Type B pancreatic cell (in vitro differentiated cells): ENCODE data around the gene PCNT. TPM values are rescaled to one million over a fixed set of nuclear protein-coding genes. Genes with fewer than 3 reads are reported as not detected.
"Not testable (repeated sequence)": the region's sequence is repeated elsewhere in the genome, so short reads cannot be mapped to it uniquely, and the experiment has no call there.

Experiments used
- DNase-seq: peaks from one replicate; pipeline ENCODE4 v3.0.0; 2021; ENCODE audit warnings: mixed read lengths; ENCODE audit not compliant: unreplicated experiment; ENCODE audit errors: extremely low spot score
- H3K27ac Mint-ChIP-seq: 2 replicates; pipeline ENCODE4 v1.8.0; 2021; ENCODE audit warnings: mild to moderate bottlenecking, mixed read lengths
- H3K27me3 Mint-ChIP-seq: 2 replicates; pipeline ENCODE4 v1.8.0; 2021; ENCODE audit warnings: mixed read lengths
- H3K36me3 Mint-ChIP-seq: 2 replicates; pipeline ENCODE4 v1.8.0; 2021; ENCODE audit warnings: mixed read lengths
- H3K4me1 Mint-ChIP-seq: one replicate; pipeline ENCODE4 v1.8.0; 2021; ENCODE audit warnings: mixed read lengths; ENCODE audit not compliant: unreplicated experiment
- H3K4me3 Mint-ChIP-seq: 2 replicates; pipeline ENCODE4 v1.8.0; 2021; ENCODE audit warnings: mild to moderate bottlenecking, mixed read lengths
- H3K9me3 Mint-ChIP-seq: 2 replicates; pipeline ENCODE4 v1.8.0; 2021; ENCODE audit warnings: mixed read lengths
- total RNA-seq: library from RNA; stranded (reverse); gene quantifications from 2 replicates; pipeline ENCODE4 v1.2.1, GENCODE V29; 2021; ENCODE audit warnings: low replicate concordance
- TF ChIP-seq, protein P1 (sequence below): fragments of 200-600 bp; sonication (generic); conservative IDR thresholded peaks from 2 replicates; pipeline ENCODE4 v1.5.0; 2021; ENCODE audit warnings: antibody characterized with exemption, mild to moderate bottlenecking

Gene PCNT
- total RNA-seq, 1 donor from 2014 or later = 50.3 TPM

DNA sequence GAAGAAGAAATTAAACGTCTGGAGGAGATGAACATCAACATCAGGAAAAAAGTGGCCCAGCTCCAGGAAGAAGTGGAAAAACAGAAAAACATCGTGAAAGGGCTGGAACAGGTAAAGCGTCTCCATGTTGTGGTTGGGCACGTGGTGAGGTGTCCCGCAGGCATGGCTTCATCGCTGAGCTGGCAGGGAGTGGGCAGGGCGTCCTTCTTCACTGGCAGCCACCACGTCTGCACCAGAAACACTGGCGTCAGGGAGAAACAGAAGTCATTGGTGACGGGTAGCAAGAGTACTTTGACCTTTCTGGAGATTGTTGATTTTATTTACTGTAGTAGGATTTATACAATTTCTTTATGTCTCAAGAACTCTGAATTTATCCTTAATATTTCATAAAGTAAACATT, 75.7 kb downstream of the PCNT start:
- TF ChIP-seq, protein P1, sequence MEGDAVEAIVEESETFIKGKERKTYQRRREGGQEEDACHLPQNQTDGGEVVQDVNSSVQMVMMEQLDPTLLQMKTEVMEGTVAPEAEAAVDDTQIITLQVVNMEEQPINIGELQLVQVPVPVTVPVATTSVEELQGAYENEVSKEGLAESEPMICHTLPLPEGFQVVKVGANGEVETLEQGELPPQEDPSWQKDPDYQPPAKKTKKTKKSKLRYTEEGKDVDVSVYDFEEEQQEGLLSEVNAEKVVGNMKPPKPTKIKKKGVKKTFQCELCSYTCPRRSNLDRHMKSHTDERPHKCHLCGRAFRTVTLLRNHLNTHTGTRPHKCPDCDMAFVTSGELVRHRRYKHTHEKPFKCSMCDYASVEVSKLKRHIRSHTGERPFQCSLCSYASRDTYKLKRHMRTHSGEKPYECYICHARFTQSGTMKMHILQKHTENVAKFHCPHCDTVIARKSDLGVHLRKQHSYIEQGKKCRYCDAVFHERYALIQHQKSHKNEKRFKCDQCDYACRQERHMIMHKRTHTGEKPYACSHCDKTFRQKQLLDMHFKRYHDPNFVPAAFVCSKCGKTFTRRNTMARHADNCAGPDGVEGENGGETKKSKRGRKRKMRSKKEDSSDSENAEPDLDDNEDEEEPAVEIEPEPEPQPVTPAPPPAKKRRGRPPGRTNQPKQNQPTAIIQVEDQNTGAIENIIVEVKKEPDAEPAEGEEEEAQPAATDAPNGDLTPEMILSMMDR = no peak
- H3K36me3 Mint-ChIP-seq = peaks cover 18% of the 10 kb centered on the region
- H3K4me1 Mint-ChIP-seq = no peaks in the 10 kb centered on the region
- H3K9me3 Mint-ChIP-seq = no peaks in the 10 kb centered on the region
- H3K27ac Mint-ChIP-seq = no peak overlapping the region
- DNase-seq = no peak
- H3K27me3 Mint-ChIP-seq = no peaks in the 10 kb centered on the region
- no peak overlapping the region for H3K4me3 Mint-ChIP-seq

DNA sequence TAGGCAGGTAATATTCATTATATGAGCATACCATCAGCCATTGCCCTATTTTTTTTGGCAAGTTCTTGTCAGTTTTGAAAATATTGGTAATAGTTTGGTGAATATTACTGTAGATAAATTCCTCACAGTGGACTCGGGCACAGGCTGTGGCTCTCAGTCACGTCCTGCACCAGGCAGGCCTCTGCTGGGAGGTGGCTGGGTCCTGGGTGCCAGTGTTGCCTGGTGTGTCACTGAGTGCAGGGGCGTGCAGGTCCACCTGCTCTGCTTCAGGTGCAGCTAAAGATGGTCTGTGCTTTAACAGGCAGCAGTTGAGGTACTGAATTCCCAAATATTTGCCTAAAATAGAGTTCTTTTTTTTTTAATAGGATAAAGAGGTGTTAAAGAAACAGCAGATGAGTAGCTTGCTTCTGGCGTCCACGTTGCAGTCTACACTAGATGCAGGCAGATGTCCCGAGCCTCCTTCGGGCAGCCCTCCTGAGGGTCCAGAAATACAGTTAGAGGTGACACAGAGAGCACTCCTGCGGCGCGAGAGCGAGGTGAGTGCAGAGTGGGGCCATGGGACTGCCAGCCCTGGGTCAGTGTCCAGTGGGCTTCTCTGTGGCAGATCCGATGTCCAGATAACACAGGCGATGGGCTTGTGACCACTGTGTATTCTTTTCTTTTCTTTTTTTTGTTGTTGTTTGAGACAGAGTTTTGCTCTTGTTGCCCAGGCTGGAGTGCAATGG, 77.4 kb downstream of the PCNT start:
- Mint-ChIP-seq H3K36me3 (peaks cover 22% of the 10 kb centered on the region), H3K27ac (no peak overlapping the region)

DNA sequence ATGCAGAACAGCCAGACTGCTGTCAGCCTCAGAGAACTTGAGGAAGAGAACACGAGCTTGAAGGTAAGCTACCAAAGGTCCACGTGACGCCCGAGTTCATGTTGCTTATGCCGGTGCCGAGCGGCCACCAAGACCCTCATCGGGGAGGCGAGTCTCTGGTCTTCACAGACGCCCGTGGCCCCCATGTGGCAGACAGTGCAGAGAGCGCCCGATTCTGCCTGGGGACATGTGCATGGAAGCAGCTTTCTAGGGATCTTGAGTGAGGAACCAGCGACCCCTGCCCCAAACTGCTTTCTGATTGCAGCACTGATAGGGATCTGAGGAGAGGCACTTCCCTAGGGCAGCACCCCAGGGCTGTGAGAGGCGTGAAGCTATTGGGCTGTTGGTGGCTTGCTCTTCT, 78.5 kb downstream of the PCNT start:
- Mint-ChIP-seq H3K4me1 (no peaks in the 10 kb centered on the region), H3K36me3 (peaks cover 27% of the 10 kb centered on the region), H3K4me3 (no peak overlapping the region), H3K27ac (no peak overlapping the region), H3K27me3 (no peaks in the 10 kb centered on the region), H3K9me3 (no peaks in the 10 kb centered on the region)
- no peak for DNase-seq
- TF ChIP-seq, protein P1 = no peak

More for the DNA sequence above, 77.4 kb downstream of the PCNT start:
- H3K27me3 Mint-ChIP-seq = no peaks in the 10 kb centered on the region
- TF ChIP-seq, protein P1 = no peak
- no peaks in the 10 kb centered on the region for H3K4me1 Mint-ChIP-seq
- no peak for DNase-seq
- no peak overlapping the region for H3K4me3 Mint-ChIP-seq
- H3K9me3 Mint-ChIP-seq = no peaks in the 10 kb centered on the region

DNA sequence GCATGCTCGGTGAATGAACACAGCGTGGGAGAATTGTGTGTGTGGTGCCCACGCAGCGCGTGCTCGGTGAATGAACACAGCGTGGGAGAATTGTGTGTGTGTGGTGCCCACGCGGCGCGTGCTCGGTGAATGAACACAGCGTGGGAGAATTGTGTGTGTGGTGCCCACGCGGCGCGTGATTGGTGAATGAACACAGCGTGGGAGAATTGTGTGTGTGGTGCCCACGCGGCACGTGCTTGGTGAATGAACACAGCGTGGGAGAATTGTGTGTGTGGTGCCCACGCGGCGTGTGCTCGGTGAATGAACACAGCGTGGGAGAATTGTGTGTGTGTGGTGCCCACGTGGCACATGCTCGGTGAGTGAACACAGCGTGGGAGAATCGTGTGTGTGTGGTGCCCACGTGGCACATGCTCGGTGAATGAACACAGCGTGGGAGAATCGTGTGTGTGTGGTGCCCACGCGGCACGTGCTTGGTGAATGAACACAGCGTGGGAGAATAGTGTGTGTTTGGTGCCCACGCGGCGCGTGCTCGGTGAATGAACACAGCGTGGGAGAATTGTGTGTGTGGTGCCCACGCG, 79.4 kb downstream of the PCNT start:
- peaks cover 27% of the 10 kb centered on the region for H3K36me3 Mint-ChIP-seq
- not testable (repeated sequence) for H3K9me3 Mint-ChIP-seq, H3K27me3 Mint-ChIP-seq, DNase-seq, H3K27ac Mint-ChIP-seq, H3K4me3 Mint-ChIP-seq, H3K4me1 Mint-ChIP-seq

DNA sequence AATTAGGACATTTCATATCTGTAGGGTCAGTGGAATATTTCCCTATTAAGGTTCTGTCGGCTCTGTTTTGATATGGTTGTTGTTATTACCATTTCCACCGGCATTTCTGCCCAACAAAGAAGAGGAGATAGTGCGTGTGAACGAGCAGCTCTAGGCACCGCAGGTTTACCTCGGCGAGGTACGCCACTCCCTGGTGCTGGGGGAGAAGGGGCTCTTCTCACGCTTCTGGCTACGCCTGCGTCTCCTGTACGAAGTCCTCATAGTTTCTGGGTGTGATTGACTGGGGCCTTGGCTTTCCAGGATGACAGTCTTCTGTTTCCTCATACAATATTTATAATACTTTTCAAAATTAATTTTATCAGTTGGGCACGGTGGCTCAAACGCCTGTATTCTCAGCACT, 80.3 kb downstream of the PCNT start:
- Mint-ChIP-seq H3K36me3 (peaks cover 27% of the 10 kb centered on the region), H3K27ac (no peak overlapping the region), H3K9me3 (no peaks in the 10 kb centered on the region), H3K4me1 (no peaks in the 10 kb centered on the region), H3K4me3 (no peak overlapping the region), H3K27me3 (no peaks in the 10 kb centered on the region)
- TF ChIP-seq, protein P1 = no peak
- no peak for DNase-seq

DNA sequence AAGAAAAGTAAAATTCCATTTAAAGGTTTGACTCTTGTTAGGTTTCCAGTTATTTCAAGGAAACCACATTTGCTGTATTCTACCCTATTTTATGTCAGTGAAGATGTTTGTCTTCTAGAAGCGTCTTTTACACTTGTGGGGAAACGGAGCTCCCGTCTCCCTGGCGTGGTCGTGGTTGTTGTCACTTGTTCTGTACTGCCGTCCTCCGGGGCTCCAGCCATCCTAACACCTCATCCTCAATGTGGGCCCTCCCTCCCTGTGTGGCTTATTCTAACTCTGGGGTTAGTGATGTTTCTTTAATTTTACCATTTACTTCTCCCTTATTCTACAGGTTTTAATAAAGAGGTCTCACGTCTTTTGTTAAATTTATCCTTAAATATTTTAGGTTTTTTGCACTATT, 82.0 kb downstream of the PCNT start:
- Mint-ChIP-seq H3K27me3 (no peaks in the 10 kb centered on the region), H3K27ac (no peak overlapping the region), H3K36me3 (peaks cover 21% of the 10 kb centered on the region), H3K4me3 (no peak overlapping the region), H3K9me3 (no peaks in the 10 kb centered on the region), H3K4me1 (no peaks in the 10 kb centered on the region)
- TF ChIP-seq, protein P1 = no peak
- no peak for DNase-seq
